Liver (tissue), 3 donors: ENCODE measurements around the gene SLC22A6.

Source experiments
- CTCF ChIP-seq: fragments of 150-350 bp; IDR thresholded peaks from 2 replicates; pipeline ENCODE4 v1.5.1; 2017; ENCODE audit warnings: improper control_type of control experiment, low read depth, low read length; ENCODE audit not compliant: missing input control
- FOXA1 ChIP-seq: IDR thresholded peaks from 2 replicates; pipeline ENCODE4 v1.6.1; 2016; ENCODE audit warnings: antibody characterized with exemption
- GABPA ChIP-seq, 2 donors: IDR thresholded peaks in 1 of 2; conservative IDR thresholded peaks in 1 of 2; 2 replicates each; pipeline ENCODE4 v1.6.1; 2016; ENCODE audit warnings: antibody characterized with exemption in 2 of 2, mild to moderate bottlenecking in 1 of 2, moderate library complexity in 1 of 2
- HNF4A ChIP-seq, 2 donors: conservative IDR thresholded peaks; 2 replicates each; pipeline ENCODE4 v1.6.1; 2016; ENCODE audit warnings: antibody characterized with exemption in 2 of 2, mild to moderate bottlenecking in 2 of 2
- MAX ChIP-seq: IDR thresholded peaks from 2 replicates; pipeline ENCODE4 v1.6.1; 2016; ENCODE audit warnings: antibody characterized with exemption
- RAD21 ChIP-seq, 2 donors: IDR thresholded peaks; 2 replicates each; pipeline ENCODE4 v1.6.1; 2016; ENCODE audit warnings: antibody characterized with exemption in 2 of 2, mild to moderate bottlenecking in 2 of 2
- REST ChIP-seq: IDR thresholded peaks from 2 replicates; pipeline ENCODE4 v1.6.1; 2016; ENCODE audit warnings: antibody characterized with exemption, mild to moderate bottlenecking
- SP1 ChIP-seq: IDR thresholded peaks from 2 replicates; pipeline ENCODE4 v1.6.1; 2018; ENCODE audit warnings: antibody characterized with exemption, mild to moderate bottlenecking
- TAF1 ChIP-seq: conservative IDR thresholded peaks from 2 replicates; pipeline ENCODE4 v1.6.1; 2016; ENCODE audit warnings: antibody characterized with exemption, mild to moderate bottlenecking
- YY1 ChIP-seq: IDR thresholded peaks from 2 replicates; pipeline ENCODE4 v1.6.1; 2016; ENCODE audit warnings: antibody characterized with exemption, mild to moderate bottlenecking
- ZBTB33 ChIP-seq: IDR thresholded peaks from 2 replicates; pipeline ENCODE4 v1.6.1; 2016; ENCODE audit warnings: antibody characterized with exemption
- donor health status: healthy.
- donor health status: healthy.

GRCh38 chr11:63012839-63013238 lies 28.1 kb upstream of the SLC22A6 start:
- TF ChIP-seq CTCF (no peak), SP1 (no peak), HNF4A (conservative IDR thresholded peaks at IDR 0.05) (no peak), GABPA (IDR thresholded peaks at IDR 0.05 in 1 of 2, conservative IDR thresholded peaks at IDR 0.05 in 1 of 2) (no peak), MAX (no peak), YY1 (no peak), REST (no peak), TAF1 (no peak), ZBTB33 (no peak), RAD21 (IDR thresholded peaks at IDR 0.05) (no peak), FOXA1 (no peak)
